H9 (cell line): ENCODE data around the gene APLF. TPM values are rescaled to one million over a fixed set of nuclear protein-coding genes. Genes with fewer than 3 reads are reported as not detected.
"Not testable (repeated sequence)": the region's sequence is repeated elsewhere in the genome, so short reads cannot be mapped to it uniquely, and the experiment has no call there.

Experiments used
- DNase-seq: peaks from one replicate; pipeline ENCODE4 v3.0.0-alpha.2; 2017
- H2AFZ ChIP-seq: one replicate; pipeline ENCODE4 v1.6.1; 2013; ENCODE audit warnings: mild to moderate bottlenecking, low read length, control low read depth, moderate library complexity
- H2AK5ac ChIP-seq: 2 replicates; pipeline ENCODE4 v1.6.1; 2013; ENCODE audit warnings: low read length, control low read depth, mixed read lengths; ENCODE audit not compliant: insufficient read length
- H2BK120ac ChIP-seq: one replicate; pipeline ENCODE4 v1.6.1; 2013; ENCODE audit warnings: low read depth, mild to moderate bottlenecking, low read length, control low read depth, inconsistent platforms; ENCODE audit not compliant: poor library complexity, severe bottlenecking
- H2BK12ac ChIP-seq: 2 replicates; pipeline ENCODE4 v1.6.1; 2013; ENCODE audit warnings: low read length, control low read depth, mixed read lengths, low read depth; ENCODE audit not compliant: insufficient read length
- H2BK15ac ChIP-seq: 2 replicates; pipeline ENCODE4 v1.6.1; 2013; ENCODE audit warnings: low read depth, low read length, control low read depth
- H2BK20ac ChIP-seq: one replicate; pipeline ENCODE4 v1.6.1; 2013; ENCODE audit warnings: low read depth, mild to moderate bottlenecking, low read length, control low read depth, inconsistent platforms; ENCODE audit not compliant: poor library complexity, severe bottlenecking
- H2BK5ac ChIP-seq: 2 replicates; pipeline ENCODE4 v1.6.1; 2013; ENCODE audit warnings: low read length, control low read depth, mixed read lengths; ENCODE audit not compliant: insufficient read length
- H3K14ac ChIP-seq: 2 replicates; pipeline ENCODE4 v1.6.1; 2013; ENCODE audit warnings: low read length, control low read depth; ENCODE audit not compliant: insufficient read depth
- H3K18ac ChIP-seq: 2 replicates; pipeline ENCODE4 v1.6.1; 2013; ENCODE audit warnings: low read depth, mild to moderate bottlenecking, mixed read lengths, low read length, control low read depth; ENCODE audit not compliant: insufficient read length
- H3K23ac ChIP-seq: 2 replicates; pipeline ENCODE4 v1.6.1; 2013; ENCODE audit warnings: low read length, control low read depth, mixed read lengths, low read depth; ENCODE audit not compliant: insufficient read length
- H3K23me2 ChIP-seq: 2 replicates; pipeline ENCODE4 v1.6.1; 2013; ENCODE audit warnings: low read depth, mild to moderate bottlenecking, mixed read lengths, low read length, control low read depth; ENCODE audit not compliant: insufficient read length, poor library complexity, severe bottlenecking
- H3K27ac ChIP-seq: 2 replicates; pipeline ENCODE4 v1.5.1; 2013; ENCODE audit warnings: low read length, control low read depth, mixed read lengths, low read depth; ENCODE audit not compliant: insufficient read length
- H3K27me3 ChIP-seq: 2 replicates; pipeline ENCODE4 v1.6.1; 2013; ENCODE audit warnings: low read length, control low read depth, inconsistent platforms; ENCODE audit not compliant: insufficient read depth
- H3K4ac ChIP-seq: 2 replicates; pipeline ENCODE4 v1.6.1; 2013; ENCODE audit warnings: low read depth, mild to moderate bottlenecking, control low read depth, inconsistent platforms, low read length, moderate library complexity
- H3K4me1 ChIP-seq: 2 replicates; pipeline ENCODE4 v1.6.1; 2013; ENCODE audit warnings: low read length, control low read depth, inconsistent platforms; ENCODE audit not compliant: insufficient read depth
- H3K4me2 ChIP-seq: 2 replicates; pipeline ENCODE4 v1.6.1; 2013; ENCODE audit warnings: low read length, control low read depth, mixed read lengths; ENCODE audit not compliant: insufficient read length, insufficient read depth
- H3K56ac ChIP-seq: 2 replicates; pipeline ENCODE4 v1.6.1; 2013; ENCODE audit warnings: low read depth, mild to moderate bottlenecking, mixed read lengths, low read length, control low read depth; ENCODE audit not compliant: insufficient read length
- H3K79me1 ChIP-seq: 2 replicates; pipeline ENCODE4 v1.6.1; 2013; ENCODE audit warnings: low read depth, mild to moderate bottlenecking, moderate library complexity, low read length, control low read depth, inconsistent platforms; ENCODE audit not compliant: insufficient read depth, poor library complexity, severe bottlenecking
- H3K79me2 ChIP-seq: 2 replicates; pipeline ENCODE4 v1.6.1; 2013; ENCODE audit warnings: low read length, control low read depth, inconsistent platforms; ENCODE audit not compliant: insufficient read depth
- H3K9ac ChIP-seq: 2 replicates; pipeline ENCODE4 v1.6.1; 2013; ENCODE audit warnings: low read length, control low read depth, mixed read lengths; ENCODE audit not compliant: insufficient read length; ENCODE audit errors: extremely low read depth
- H3K9me3 ChIP-seq: one replicate; pipeline ENCODE4 v1.6.1; 2013; ENCODE audit warnings: low read depth, low read length, inconsistent platforms; ENCODE audit not compliant: control insufficient read depth
- H3T11ph ChIP-seq: one replicate; pipeline ENCODE4 v1.6.1; 2013; ENCODE audit warnings: mild to moderate bottlenecking, low read length, control low read depth, inconsistent platforms
- H4K20me1 ChIP-seq: one replicate; pipeline ENCODE4 v1.6.1; 2013; ENCODE audit not compliant: control insufficient read depth, insufficient read length, insufficient read depth
- H4K5ac ChIP-seq: 2 replicates; pipeline ENCODE4 v1.6.1; 2013; ENCODE audit warnings: low read depth, mild to moderate bottlenecking, mixed read lengths, low read length, control low read depth; ENCODE audit not compliant: insufficient read length
- H4K8ac ChIP-seq: replicated peaks from 2 replicates; pipeline ENCODE4 v1.6.1; 2013; ENCODE audit warnings: low read length, control low read depth, mixed read lengths, low read depth; ENCODE audit not compliant: insufficient read length
- H4K91ac ChIP-seq: 2 replicates; pipeline ENCODE4 v1.6.1; 2013; ENCODE audit warnings: low read depth, mild to moderate bottlenecking, moderate library complexity, mixed read lengths, low read length, control low read depth; ENCODE audit not compliant: insufficient read length
- H3K27ac Mint-ChIP-seq, 3 experiments: 2 replicates in 2 of 3; 3 replicates in 1 of 3; pipeline ENCODE4 v1.8.0; 2020 to 2021; ENCODE audit warnings: mixed read lengths in 3 of 3, mild to moderate bottlenecking in 1 of 3, moderate library complexity in 1 of 3
- H3K27me3 Mint-ChIP-seq: 2 replicates; pipeline ENCODE4 v1.8.0; 2021; ENCODE audit warnings: low read depth, mild to moderate bottlenecking, moderate library complexity, mixed read lengths
- H3K36me3 Mint-ChIP-seq, 3 experiments: 2 replicates in 2 of 3; 3 replicates in 1 of 3; pipeline ENCODE4 v1.8.0; 2020 to 2021; ENCODE audit warnings: low read depth in 3 of 3, mixed read lengths in 3 of 3; ENCODE audit not compliant: insufficient read depth in 1 of 3
- H3K4me1 Mint-ChIP-seq, 2 experiments: 2 replicates each; pipeline ENCODE4 v1.8.0; 2020; ENCODE audit warnings: mixed read lengths in 2 of 2
- H3K4me3 Mint-ChIP-seq, 2 experiments: 2 replicates in 1 of 2; 3 replicates in 1 of 2; pipeline ENCODE4 v1.8.0; 2020 to 2021; ENCODE audit warnings: mild to moderate bottlenecking in 2 of 2, mixed read lengths in 2 of 2, moderate library complexity in 1 of 2
- H3K9me3 Mint-ChIP-seq, 2 experiments: 2 replicates in 1 of 2; 3 replicates in 1 of 2; pipeline ENCODE4 v1.8.0; 2020; ENCODE audit warnings: mild to moderate bottlenecking in 2 of 2, mixed read lengths in 2 of 2, moderate library complexity in 1 of 2
- whole genome bisulfite sequencing: extraction: QIAGEN DNeasy Blood & Tissue Kit; methylation state at CpG from one replicate; pipeline ENCODE4 v1.1.7; 2013; ENCODE audit warnings: missing lambda C conversion rate, low lambda C conversion rate, mixed read lengths; ENCODE audit not compliant: insufficient read length; ENCODE audit errors: extremely low coverage; 5-methylcytosine and 5-hydroxymethylcytosine counted together
- total RNA-seq: library from RNA; stranded (reverse); gene quantifications from 2 replicates; pipeline ENCODE4 v1.2.1, GENCODE V29; 2021
- TF ChIP-seq, protein P1 (sequence below): fragments of 200-600 bp; sonication (generic); conservative IDR thresholded peaks from 3 replicates; pipeline ENCODE4 v1.8.0; 2021; ENCODE audit warnings: antibody characterized with exemption, mild to moderate bottlenecking

The APLF gene
- total RNA-seq, 1 experiment from 2014 or later, result 3.7 TPM

DNA sequence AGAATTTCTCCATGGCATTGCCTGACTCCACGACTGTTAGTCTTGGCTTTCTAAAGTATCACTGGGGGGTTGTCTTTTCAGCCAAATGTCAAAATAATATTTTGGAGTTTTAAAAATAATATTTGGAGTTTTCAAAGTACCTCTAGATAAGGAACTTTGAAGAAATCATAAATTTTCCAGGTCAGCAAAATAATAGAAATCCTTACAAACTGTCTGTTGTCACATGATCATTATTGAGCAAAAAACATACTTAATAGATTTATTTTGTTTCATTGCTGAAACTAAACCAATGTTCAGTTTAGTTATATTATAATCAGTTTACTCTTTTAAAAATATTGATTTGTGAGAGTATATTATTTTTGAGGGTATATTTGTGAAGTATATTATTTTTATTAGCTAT is 85.7 kb downstream of the APLF start:
- no peaks in the 10 kb centered on the region for H3K79me2 ChIP-seq
- Mint-ChIP-seq H3K27me3 (no peaks in the 10 kb centered on the region), H3K9me3 (no peaks in the 10 kb centered on the region), H3K4me1 (peaks cover 0 to 10% of the 10 kb centered on the region in 2 experiments; a peak in 2 of 4 replicates), H3K36me3 (no peaks in the 10 kb centered on the region), H3K27ac (no peak overlapping the region), H3K4me3 (no peak overlapping the region)
- H3K79me1 ChIP-seq, result no peaks in the 10 kb centered on the region
- H2BK5ac ChIP-seq, result no peak overlapping the region
- H4K91ac ChIP-seq, result no peak overlapping the region
- no peak overlapping the region for H3T11ph ChIP-seq
- no peak overlapping the region for H4K8ac ChIP-seq
- no CpG with 5 or more reads among the region's 1 CpG for whole genome bisulfite sequencing
- H3K4me1 ChIP-seq, result no peaks in the 10 kb centered on the region
- TF ChIP-seq, protein P1, sequence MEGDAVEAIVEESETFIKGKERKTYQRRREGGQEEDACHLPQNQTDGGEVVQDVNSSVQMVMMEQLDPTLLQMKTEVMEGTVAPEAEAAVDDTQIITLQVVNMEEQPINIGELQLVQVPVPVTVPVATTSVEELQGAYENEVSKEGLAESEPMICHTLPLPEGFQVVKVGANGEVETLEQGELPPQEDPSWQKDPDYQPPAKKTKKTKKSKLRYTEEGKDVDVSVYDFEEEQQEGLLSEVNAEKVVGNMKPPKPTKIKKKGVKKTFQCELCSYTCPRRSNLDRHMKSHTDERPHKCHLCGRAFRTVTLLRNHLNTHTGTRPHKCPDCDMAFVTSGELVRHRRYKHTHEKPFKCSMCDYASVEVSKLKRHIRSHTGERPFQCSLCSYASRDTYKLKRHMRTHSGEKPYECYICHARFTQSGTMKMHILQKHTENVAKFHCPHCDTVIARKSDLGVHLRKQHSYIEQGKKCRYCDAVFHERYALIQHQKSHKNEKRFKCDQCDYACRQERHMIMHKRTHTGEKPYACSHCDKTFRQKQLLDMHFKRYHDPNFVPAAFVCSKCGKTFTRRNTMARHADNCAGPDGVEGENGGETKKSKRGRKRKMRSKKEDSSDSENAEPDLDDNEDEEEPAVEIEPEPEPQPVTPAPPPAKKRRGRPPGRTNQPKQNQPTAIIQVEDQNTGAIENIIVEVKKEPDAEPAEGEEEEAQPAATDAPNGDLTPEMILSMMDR, result no peak
- no peak overlapping the region for H2BK20ac ChIP-seq
- no peaks in the 10 kb centered on the region for H3K9me3 ChIP-seq
- no peaks in the 10 kb centered on the region for H4K20me1 ChIP-seq
- DNase-seq, result no peak
- no peak overlapping the region for H2AFZ ChIP-seq
- H3K4me2 ChIP-seq, result no peak overlapping the region
- no peak overlapping the region for H3K23ac ChIP-seq
- no peak overlapping the region for H2BK120ac ChIP-seq
- no peak overlapping the region for H2BK15ac ChIP-seq
- no peak overlapping the region for H3K9ac ChIP-seq
- no peak overlapping the region for H2AK5ac ChIP-seq
- H3K56ac ChIP-seq, result no peak overlapping the region
- no peak overlapping the region for H2BK12ac ChIP-seq
- H3K27me3 ChIP-seq, result no peaks in the 10 kb centered on the region
- H3K23me2 ChIP-seq, result no peaks in the 10 kb centered on the region
- no peak overlapping the region for H3K14ac ChIP-seq
- no peak overlapping the region for H3K4ac ChIP-seq
- H3K27ac ChIP-seq, result no peak overlapping the region
- H3K18ac ChIP-seq, result no peak overlapping the region
- H4K5ac ChIP-seq, result no peak overlapping the region

DNA sequence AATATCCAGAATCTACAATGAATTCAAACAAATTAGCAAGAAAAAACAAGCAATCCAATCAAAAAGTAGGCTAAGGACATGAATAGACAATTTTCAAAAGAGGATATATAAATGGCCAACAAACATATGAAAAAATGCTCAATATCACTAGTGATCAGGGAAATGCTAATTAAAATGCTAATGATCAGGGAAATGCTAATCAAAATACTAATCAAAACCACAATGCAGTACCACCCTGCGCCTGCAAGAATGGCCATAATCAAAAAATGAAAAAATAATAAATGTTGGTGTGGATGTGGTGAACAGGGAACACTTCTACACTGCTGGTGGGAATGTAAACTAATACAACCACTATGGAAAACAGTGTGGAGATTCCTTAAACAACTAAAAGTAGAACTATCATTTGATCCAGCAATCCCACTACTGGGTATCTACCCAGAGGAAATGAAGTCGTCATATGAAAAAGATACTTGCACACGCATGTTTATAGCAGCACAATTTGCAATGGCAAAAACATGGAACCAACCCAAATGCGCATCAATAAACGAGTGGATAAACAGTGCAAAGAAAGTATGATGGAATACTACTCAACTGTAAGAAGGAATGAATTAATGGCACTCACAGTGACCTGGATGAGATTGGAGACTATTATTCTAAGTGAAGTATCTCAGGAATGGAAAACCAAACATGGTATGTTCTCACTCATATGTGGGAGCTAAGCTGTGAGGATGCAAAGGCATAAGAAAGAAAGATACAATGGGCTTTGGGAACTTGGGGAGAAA is 88.2 kb downstream of the APLF start:
- H4K8ac ChIP-seq, H3K27me3 ChIP-seq, H3T11ph ChIP-seq, H3K4me3 Mint-ChIP-seq, H3K27ac ChIP-seq, H4K91ac ChIP-seq, H3K27ac Mint-ChIP-seq, H3K23ac ChIP-seq, H3K36me3 Mint-ChIP-seq, H3K4ac ChIP-seq, H4K20me1 ChIP-seq, H2BK5ac ChIP-seq, H3K9me3 ChIP-seq, H2BK15ac ChIP-seq, H2BK120ac ChIP-seq, H3K9me3 Mint-ChIP-seq, H2AFZ ChIP-seq, H3K9ac ChIP-seq, H2BK12ac ChIP-seq, H3K4me1 Mint-ChIP-seq, H3K4me1 ChIP-seq, H3K56ac ChIP-seq, H3K4me2 ChIP-seq, H4K5ac ChIP-seq, DNase-seq, H3K18ac ChIP-seq, H2AK5ac ChIP-seq, H2BK20ac ChIP-seq, H3K79me2 ChIP-seq, H3K27me3 Mint-ChIP-seq, H3K14ac ChIP-seq, H3K23me2 ChIP-seq, H3K79me1 ChIP-seq: not testable (repeated sequence)
- no CpG with 5 or more reads among the region's 5 CpGs for WGBS
